ENCODE measurements around the gene EIF2B2. TPM values are rescaled to one million over a fixed set of nuclear protein-coding genes. Genes with fewer than 3 reads are reported as not detected.

Gene EIF2B2
- total RNA-seq, 1 experiment from 2014 or later: 50.5 TPM

DNA sequence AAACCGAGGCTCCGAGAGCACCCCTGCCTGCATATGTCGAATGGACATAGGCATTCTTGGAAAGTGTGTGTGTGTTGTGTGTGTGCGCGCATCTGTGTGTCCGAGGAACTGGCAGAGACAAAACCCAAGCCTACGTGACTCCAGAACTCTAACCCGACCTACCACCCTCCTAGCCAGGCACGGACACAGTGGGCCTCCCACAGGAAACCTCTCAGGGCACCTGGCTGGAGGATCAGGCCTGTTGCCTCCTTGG, 46.8 kb upstream of the EIF2B2 start:
- H3K27ac Mint-ChIP-seq: no peak overlapping the region
- no peaks in the 10 kb centered on the region for H3K36me3 Mint-ChIP-seq
- peaks cover 15% of the 10 kb centered on the region for H3K27me3 Mint-ChIP-seq (ENCODE audit: low read depth)
- H3K4me3 Mint-ChIP-seq: peak overlapping the region; percentile 50
- no peak for ATAC-seq
- POLR2A ChIA-PET: interaction anchor here (1.0 kb wide), 2 partner anchors 23 to 33 kb away, joined by 4 to 5 read pairs; partner anchors contain the start of gene RPS6KL1
- no peaks in the 10 kb centered on the region for H3K9me3 Mint-ChIP-seq
- H3K4me1 Mint-ChIP-seq: peaks cover 12% of the 10 kb centered on the region
- TF ChIP-seq KAT7 (CRISPR knock-in tag; IDR thresholded peaks at IDR 0.05; ENCODE audit: borderline replicate concordance): no peak
- no peak for TF ChIP-seq MXD4 (CRISPR knock-in tag; IDR thresholded peaks at IDR 0.05; ENCODE audit: borderline replicate concordance)
- TF ChIP-seq ELF4 (CRISPR knock-in tag; IDR thresholded peaks at IDR 0.05; ENCODE audit: low read depth): no peak
- no peak for TF ChIP-seq NFATC4 (CRISPR knock-in tag; IDR thresholded peaks at IDR 0.05)
- no peak for TF ChIP-seq NR3C1 (CRISPR knock-in tag; conservative IDR thresholded peaks at IDR 0.05; ENCODE audit: low read depth)
- no peak for TF ChIP-seq ATF1 (CRISPR knock-in tag; IDR thresholded peaks at IDR 0.05)
- TF ChIP-seq, protein P1, sequence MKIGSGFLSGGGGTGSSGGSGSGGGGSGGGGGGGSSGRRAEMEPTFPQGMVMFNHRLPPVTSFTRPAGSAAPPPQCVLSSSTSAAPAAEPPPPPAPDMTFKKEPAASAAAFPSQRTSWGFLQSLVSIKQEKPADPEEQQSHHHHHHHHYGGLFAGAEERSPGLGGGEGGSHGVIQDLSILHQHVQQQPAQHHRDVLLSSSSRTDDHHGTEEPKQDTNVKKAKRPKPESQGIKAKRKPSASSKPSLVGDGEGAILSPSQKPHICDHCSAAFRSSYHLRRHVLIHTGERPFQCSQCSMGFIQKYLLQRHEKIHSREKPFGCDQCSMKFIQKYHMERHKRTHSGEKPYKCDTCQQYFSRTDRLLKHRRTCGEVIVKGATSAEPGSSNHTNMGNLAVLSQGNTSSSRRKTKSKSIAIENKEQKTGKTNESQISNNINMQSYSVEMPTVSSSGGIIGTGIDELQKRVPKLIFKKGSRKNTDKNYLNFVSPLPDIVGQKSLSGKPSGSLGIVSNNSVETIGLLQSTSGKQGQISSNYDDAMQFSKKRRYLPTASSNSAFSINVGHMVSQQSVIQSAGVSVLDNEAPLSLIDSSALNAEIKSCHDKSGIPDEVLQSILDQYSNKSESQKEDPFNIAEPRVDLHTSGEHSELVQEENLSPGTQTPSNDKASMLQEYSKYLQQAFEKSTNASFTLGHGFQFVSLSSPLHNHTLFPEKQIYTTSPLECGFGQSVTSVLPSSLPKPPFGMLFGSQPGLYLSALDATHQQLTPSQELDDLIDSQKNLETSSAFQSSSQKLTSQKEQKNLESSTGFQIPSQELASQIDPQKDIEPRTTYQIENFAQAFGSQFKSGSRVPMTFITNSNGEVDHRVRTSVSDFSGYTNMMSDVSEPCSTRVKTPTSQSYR (CRISPR knock-in tag; IDR thresholded peaks at IDR 0.05): no peak
- no peak for TF ChIP-seq ZNF138 (CRISPR knock-in tag; conservative IDR thresholded peaks at IDR 0.05)
- no peak for TF ChIP-seq OVOL2 (CRISPR knock-in tag; IDR thresholded peaks at IDR 0.05; ENCODE audit: borderline replicate concordance)
- no peak for TF ChIP-seq SMAD4 (CRISPR knock-in tag; IDR thresholded peaks at IDR 0.05)
- TF ChIP-seq, protein P2, sequence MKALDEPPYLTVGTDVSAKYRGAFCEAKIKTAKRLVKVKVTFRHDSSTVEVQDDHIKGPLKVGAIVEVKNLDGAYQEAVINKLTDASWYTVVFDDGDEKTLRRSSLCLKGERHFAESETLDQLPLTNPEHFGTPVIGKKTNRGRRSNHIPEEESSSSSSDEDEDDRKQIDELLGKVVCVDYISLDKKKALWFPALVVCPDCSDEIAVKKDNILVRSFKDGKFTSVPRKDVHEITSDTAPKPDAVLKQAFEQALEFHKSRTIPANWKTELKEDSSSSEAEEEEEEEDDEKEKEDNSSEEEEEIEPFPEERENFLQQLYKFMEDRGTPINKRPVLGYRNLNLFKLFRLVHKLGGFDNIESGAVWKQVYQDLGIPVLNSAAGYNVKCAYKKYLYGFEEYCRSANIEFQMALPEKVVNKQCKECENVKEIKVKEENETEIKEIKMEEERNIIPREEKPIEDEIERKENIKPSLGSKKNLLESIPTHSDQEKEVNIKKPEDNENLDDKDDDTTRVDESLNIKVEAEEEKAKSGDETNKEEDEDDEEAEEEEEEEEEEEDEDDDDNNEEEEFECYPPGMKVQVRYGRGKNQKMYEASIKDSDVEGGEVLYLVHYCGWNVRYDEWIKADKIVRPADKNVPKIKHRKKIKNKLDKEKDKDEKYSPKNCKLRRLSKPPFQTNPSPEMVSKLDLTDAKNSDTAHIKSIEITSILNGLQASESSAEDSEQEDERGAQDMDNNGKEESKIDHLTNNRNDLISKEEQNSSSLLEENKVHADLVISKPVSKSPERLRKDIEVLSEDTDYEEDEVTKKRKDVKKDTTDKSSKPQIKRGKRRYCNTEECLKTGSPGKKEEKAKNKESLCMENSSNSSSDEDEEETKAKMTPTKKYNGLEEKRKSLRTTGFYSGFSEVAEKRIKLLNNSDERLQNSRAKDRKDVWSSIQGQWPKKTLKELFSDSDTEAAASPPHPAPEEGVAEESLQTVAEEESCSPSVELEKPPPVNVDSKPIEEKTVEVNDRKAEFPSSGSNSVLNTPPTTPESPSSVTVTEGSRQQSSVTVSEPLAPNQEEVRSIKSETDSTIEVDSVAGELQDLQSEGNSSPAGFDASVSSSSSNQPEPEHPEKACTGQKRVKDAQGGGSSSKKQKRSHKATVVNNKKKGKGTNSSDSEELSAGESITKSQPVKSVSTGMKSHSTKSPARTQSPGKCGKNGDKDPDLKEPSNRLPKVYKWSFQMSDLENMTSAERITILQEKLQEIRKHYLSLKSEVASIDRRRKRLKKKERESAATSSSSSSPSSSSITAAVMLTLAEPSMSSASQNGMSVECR (CRISPR knock-in tag; IDR thresholded peaks at IDR 0.05; ENCODE audit: borderline replicate concordance): no peak
- TF ChIP-seq FOXP4 (CRISPR knock-in tag; IDR thresholded peaks at IDR 0.05): no peak
- TF ChIP-seq ATF6 (CRISPR knock-in tag; IDR thresholded peaks at IDR 0.05): no peak
- no peak for TF ChIP-seq ATF2 (CRISPR knock-in tag; IDR thresholded peaks at IDR 0.05; ENCODE audit: borderline replicate concordance, low read depth)
- TF ChIP-seq NR1H2 (CRISPR knock-in tag; IDR thresholded peaks at IDR 0.05): no peak
- DNase-seq (ENCODE audit: low spot score): no peak
- CTCF ChIA-PET: interaction anchor here (1.0 to 3.0 kb wide), 6 partner anchors 10 to 132 kb away, joined by 3 to 54 read pairs (median 6); partner anchors contain the start of gene RPS6KL1

Measured in WTC11 (cell line).